Activated naive CD8-positive, alpha-beta T cell treated with anti-CD3 and anti-CD28 coated beads, Interleukin-2, amount 50 U/mL, for 16 hours (primary cell): ENCODE data around the gene MYEF2.

Experiments used
- DNase-seq: peaks from one replicate; pipeline ENCODE4 v3.0.0-alpha.2; 2020; ENCODE audit warnings: low read depth, low spot score

MYEF2 gene

GRCh38 chr15:48144889-48145288 lies 33.2 kb downstream of the MYEF2 start:
- no peak for DNase-seq

- DNase-seq = no peak
Observed at GRCh38 chr15:48143856-48144255, 34.2 kb downstream of the MYEF2 start.

GRCh38 chr15:48132874-48133273 lies 45.2 kb downstream of the MYEF2 start:
- DNase-seq = no peak

GRCh38 chr15:48131324-48131723 lies 46.8 kb downstream of the MYEF2 start:
- no peak for DNase-seq

GRCh38 chr15:48126667-48127355 lies 51.3 kb downstream of the MYEF2 start:
- no peak for DNase-seq

- DNase-seq = no peak
Observed at GRCh38 chr15:48121849-48122248, 56.2 kb downstream of the MYEF2 start.

- no peak for DNase-seq
Observed at GRCh38 chr15:48120745-48121144, 57.4 kb downstream of the MYEF2 start, which contains the start of gene SLC24A5. SLC24A5 (plus strand) TSS chr15:48120990; CDS start chr15:48121045, 55 bp downstream.

- no peak for DNase-seq
Observed at GRCh38 chr15:48119277-48119676, 58.8 kb downstream of the MYEF2 start.

- no peak for DNase-seq
Observed at GRCh38 chr15:48112242-48112641, 65.9 kb downstream of the MYEF2 start.

- DNase-seq = no peak
Observed at GRCh38 chr15:48109856-48110531, 68.1 kb downstream of the MYEF2 start.

GRCh38 chr15:48109212-48109611 lies 68.9 kb downstream of the MYEF2 start:
- no peak for DNase-seq

GRCh38 chr15:48105936-48106335 lies 72.2 kb downstream of the MYEF2 start:
- DNase-seq = no peak

GRCh38 chr15:48103647-48104046 lies 74.4 kb downstream of the MYEF2 start:
- no peak for DNase-seq

GRCh38 chr15:48102167-48102566 lies 75.9 kb downstream of the MYEF2 start:
- DNase-seq = no peak

GRCh38 chr15:48101376-48101961 lies 76.6 kb downstream of the MYEF2 start:
- no peak for DNase-seq

- no peak for DNase-seq
Observed at GRCh38 chr15:48097264-48097663, 80.8 kb downstream of the MYEF2 start.

- DNase-seq = no peak
Observed at GRCh38 chr15:48096813-48097212, 81.3 kb downstream of the MYEF2 start.

- no peak for DNase-seq
Observed at GRCh38 chr15:48096355-48096786, 81.7 kb downstream of the MYEF2 start.

GRCh38 chr15:48091522-48091921 lies 86.6 kb downstream of the MYEF2 start:
- no peak for DNase-seq

- DNase-seq = no peak
Observed at GRCh38 chr15:48090666-48091065, 87.4 kb downstream of the MYEF2 start.

GRCh38 chr15:48090115-48090514 lies 88.0 kb downstream of the MYEF2 start:
- no peak for DNase-seq

GRCh38 chr15:48089702-48090101 lies 88.4 kb downstream of the MYEF2 start:
- no peak for DNase-seq

- no peak for DNase-seq
Observed at GRCh38 chr15:48087844-48088243, 90.3 kb downstream of the MYEF2 start.
